ENCODE data around the gene SMYD3. TPM values are rescaled to one million over a fixed set of nuclear protein-coding genes. Genes with fewer than 3 reads are reported as not detected.

Gene SMYD3
- total and polyA plus RNA-seq, 2 of the 13 experiments (the other 11 are each of a cell fraction or from before 2014, with no cell fraction given), result 27.7 to 35.8 TPM

DNA sequence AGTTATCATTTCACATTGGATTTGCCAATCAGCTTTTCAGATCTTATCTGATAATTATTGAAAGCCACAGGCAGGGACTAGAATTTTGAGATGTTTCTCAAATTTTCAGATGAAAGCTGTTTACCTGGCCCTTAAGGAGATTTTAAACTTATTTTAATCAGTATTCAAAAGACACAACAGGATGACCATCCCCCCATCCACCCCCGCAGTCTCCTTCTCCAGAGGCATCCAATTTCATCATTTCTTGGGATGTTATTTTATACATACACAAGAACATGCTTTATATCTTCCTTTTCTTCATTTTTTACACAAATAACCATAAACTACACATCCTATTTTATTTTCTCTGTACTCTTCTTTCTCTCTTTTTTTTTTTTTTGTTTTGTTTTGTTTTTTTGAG is 470.9 kb downstream of the SMYD3 start:
- Histone ChIP-seq H4K20me1 (ENCODE audit: insufficient read depth, low read length) (no peaks in the 10 kb centered on the region), H3K27me3 (ENCODE audit: control insufficient read depth in 1 of 2, insufficient read depth in 2 of 2, low read length in 2 of 2) (no peaks in the 10 kb centered on the region), H3K9ac (ENCODE audit: insufficient read depth, low read depth, low read length) (no peak overlapping the region), H3K4me2 (ENCODE audit: low read depth, low read length) (no peak overlapping the region), H3K79me2 (ENCODE audit: insufficient read depth, low read length) (no peaks in the 10 kb centered on the region), H3K36me3 (replicated peaks in 1 of 2; ENCODE audit: control insufficient read depth in 1 of 2, insufficient read depth in 2 of 2, low read length in 2 of 2) (no peaks in the 10 kb centered on the region), H2AFZ (ENCODE audit: low read length) (no peak overlapping the region), H3K27ac (ENCODE audit: extremely low read length, insufficient read depth, low read length) (no peak overlapping the region), H3K4me3 (replicated peaks in 1 of 3; ENCODE audit: insufficient read depth in 1 of 3, low read depth in 2 of 3, low read length in 3 of 3) (no peak overlapping the region), H3K9me3 (ENCODE audit: low read length) (no peaks in the 10 kb centered on the region), H3K4me1 (ENCODE audit: insufficient read depth, low read length) (peaks cover 14% of the 10 kb centered on the region)
- in situ Hi-C loops (cut with HindIII; ENCODE audit: extremely low pct_ligation_motif_present, low pct_unique_long_range_greater_than_20kb), result no loop called here
- ATAC-seq (no peak), DNase-seq (ENCODE audit: low spot score) (no peak), FAIRE-seq (no peak)
- TF ChIP-seq NFE2 (CRISPR knock-in tag; IDR thresholded peaks at IDR 0.05) (no peak), ZFP36L1 (CRISPR knock-in tag; IDR thresholded peaks at IDR 0.05) (no peak), STAT5B (CRISPR knock-in tag; IDR thresholded peaks at IDR 0.05) (no peak), ZNF788 (CRISPR knock-in tag; IDR thresholded peaks at IDR 0.05; ENCODE audit: borderline replicate concordance) (no peak), USF2 (IDR thresholded peaks at IDR 0.05; ENCODE audit: low read depth, low read length) (no peak), USF2 (CRISPR knock-in tag; IDR thresholded peaks at IDR 0.05; ENCODE audit: borderline replicate concordance) (no peak), ZNF883 (CRISPR knock-in tag; IDR thresholded peaks at IDR 0.05; ENCODE audit: not compliant biosample characterization) (no peak), HIVEP1 (CRISPR knock-in tag; IDR thresholded peaks at IDR 0.05) (no peak), KDM5B (CRISPR knock-in tag; IDR thresholded peaks at IDR 0.05; ENCODE audit: borderline replicate concordance) (no peak), NCOA5 (CRISPR knock-in tag; IDR thresholded peaks at IDR 0.05) (no peak), SSRP1 (CRISPR knock-in tag; IDR thresholded peaks at IDR 0.05) (no peak), HINFP (CRISPR knock-in tag; IDR thresholded peaks at IDR 0.05; ENCODE audit: low read depth) (no peak), HNRNPUL1 (IDR thresholded peaks at IDR 0.05; ENCODE audit: low read depth, low read length) (no peak)
- TF ChIP-seq, protein P1, sequence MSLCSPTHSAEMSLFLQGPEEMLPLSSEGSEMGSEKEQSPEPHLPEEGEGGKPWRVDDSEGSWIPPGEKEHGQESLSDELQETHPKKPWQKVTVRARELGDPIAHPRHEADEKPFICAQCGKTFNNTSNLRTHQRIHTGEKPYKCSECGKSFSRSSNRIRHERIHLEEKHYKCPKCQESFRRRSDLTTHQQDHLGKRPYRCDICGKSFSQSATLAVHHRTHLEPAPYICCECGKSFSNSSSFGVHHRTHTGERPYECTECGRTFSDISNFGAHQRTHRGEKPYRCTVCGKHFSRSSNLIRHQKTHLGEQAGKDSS (CRISPR knock-in tag; IDR thresholded peaks at IDR 0.05; ENCODE audit: borderline replicate concordance, low read depth), result no peak
- TF ChIP-seq, protein P2, sequence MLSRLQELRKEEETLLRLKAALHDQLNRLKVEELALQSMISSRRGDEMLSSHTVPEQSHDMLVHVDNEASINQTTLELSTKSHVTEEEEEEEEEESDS (CRISPR knock-in tag; IDR thresholded peaks at IDR 0.05; ENCODE audit: borderline replicate concordance), result no peak
- TF ChIP-seq, protein P3, sequence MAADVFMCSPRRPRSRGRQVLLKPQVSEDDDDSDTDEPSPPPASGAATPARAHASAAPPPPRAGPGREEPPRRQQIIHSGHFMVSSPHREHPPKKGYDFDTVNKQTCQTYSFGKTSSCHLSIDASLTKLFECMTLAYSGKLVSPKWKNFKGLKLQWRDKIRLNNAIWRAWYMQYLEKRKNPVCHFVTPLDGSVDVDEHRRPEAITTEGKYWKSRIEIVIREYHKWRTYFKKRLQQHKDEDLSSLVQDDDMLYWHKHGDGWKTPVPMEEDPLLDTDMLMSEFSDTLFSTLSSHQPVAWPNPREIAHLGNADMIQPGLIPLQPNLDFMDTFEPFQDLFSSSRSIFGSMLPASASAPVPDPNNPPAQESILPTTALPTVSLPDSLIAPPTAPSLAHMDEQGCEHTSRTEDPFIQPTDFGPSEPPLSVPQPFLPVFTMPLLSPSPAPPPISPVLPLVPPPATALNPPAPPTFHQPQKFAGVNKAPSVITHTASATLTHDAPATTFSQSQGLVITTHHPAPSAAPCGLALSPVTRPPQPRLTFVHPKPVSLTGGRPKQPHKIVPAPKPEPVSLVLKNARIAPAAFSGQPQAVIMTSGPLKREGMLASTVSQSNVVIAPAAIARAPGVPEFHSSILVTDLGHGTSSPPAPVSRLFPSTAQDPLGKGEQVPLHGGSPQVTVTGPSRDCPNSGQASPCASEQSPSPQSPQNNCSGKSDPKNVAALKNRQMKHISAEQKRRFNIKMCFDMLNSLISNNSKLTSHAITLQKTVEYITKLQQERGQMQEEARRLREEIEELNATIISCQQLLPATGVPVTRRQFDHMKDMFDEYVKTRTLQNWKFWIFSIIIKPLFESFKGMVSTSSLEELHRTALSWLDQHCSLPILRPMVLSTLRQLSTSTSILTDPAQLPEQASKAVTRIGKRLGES (CRISPR knock-in tag; IDR thresholded peaks at IDR 0.05; ENCODE audit: borderline replicate concordance), result no peak
- POLR2A ChIA-PET, result no interaction called here
- 96% methylated on average over 1 of the region's 1 CpG for WGBS (ENCODE audit: low lambda C conversion rate)
- CTCF ChIA-PET (ENCODE audit: low intra/inter-chr PET ratio, low total read pairs), result no interaction called here
- intact Hi-C loops (cut with micrococcal nuclease; ENCODE audit: unreplicated experiment), result no loop called here
- no TSS peak for BruUV-seq (replicated peaks)
